H1 (cell line): ENCODE data around the gene PLVAP. TPM values are rescaled to one million over a fixed set of nuclear protein-coding genes. Genes with fewer than 3 reads are reported as not detected.
"Not testable (repeated sequence)": the region's sequence is repeated elsewhere in the genome, so short reads cannot be mapped to it uniquely, and the experiment has no call there.

Experiments
- CTCF ChIA-PET: fragments of 300-600 bp; sonication (Branson Sonifier 250); formaldehyde crosslinking; loops from one replicate; lab custom pipeline; 2021; ENCODE audit not compliant: partially characterized antibody; lab: Charles Lee
- POLR2A ChIA-PET: fragments of 300-600 bp; sonication (Branson Sonifier 250); formaldehyde crosslinking; loops from one replicate; lab custom pipeline; 2021; ENCODE audit warnings: inconsistent platforms; ENCODE audit not compliant: partially characterized antibody; lab: Charles Lee
- DNase-seq, 2 experiments: peaks; one replicate each; pipeline versions ENCODE4 v3.0.0 to v3.0.0-alpha.2; 2010 to 2022; ENCODE audit warnings: low spot score in 2 of 2, low read depth in 1 of 2, mixed read lengths in 1 of 2
- FAIRE-seq: peaks from 2 replicates; lab custom pipeline; 2011; peaks lifted over from hg19 to GRCh38; lab: Jason Lieb, UNC
- H2AFZ ChIP-seq: 2 replicates; pipeline ENCODE4 v1.8.1; 2012; ENCODE audit warnings: low read length, inconsistent platforms
- H2AK5ac ChIP-seq: 2 replicates; pipeline ENCODE4 v1.6.1; 2013; ENCODE audit warnings: low read depth, low read length
- H2BK120ac ChIP-seq: replicated peaks from 2 replicates; pipeline ENCODE3; 2013; ENCODE audit warnings: low read depth, low read length, inconsistent platforms
- H2BK12ac ChIP-seq: 2 replicates; pipeline ENCODE4 v1.6.1; 2013; ENCODE audit warnings: low read depth, low read length
- H2BK15ac ChIP-seq: 2 replicates; pipeline ENCODE4 v1.6.1; 2013; ENCODE audit warnings: low read length
- H2BK20ac ChIP-seq: 2 replicates; pipeline ENCODE4 v1.6.1; 2013; ENCODE audit warnings: low read length
- H2BK5ac ChIP-seq: 2 replicates; pipeline ENCODE4 v1.6.1; 2013; ENCODE audit warnings: low read depth, low read length
- H3K14ac ChIP-seq: 2 replicates; pipeline ENCODE4 v1.6.1; 2013; ENCODE audit warnings: inconsistent platforms; ENCODE audit not compliant: insufficient read length
- H3K18ac ChIP-seq: 2 replicates; pipeline ENCODE4 v1.6.1; 2013; ENCODE audit warnings: low read length; ENCODE audit errors: extremely low read depth
- H3K23ac ChIP-seq: 2 replicates; pipeline ENCODE4 v1.6.1; 2013; ENCODE audit warnings: inconsistent platforms; ENCODE audit not compliant: insufficient read length
- H3K23me2 ChIP-seq: 2 replicates; pipeline ENCODE4 v1.6.1; 2013; ENCODE audit warnings: low read depth, low read length
- H3K27ac ChIP-seq: 2 replicates; pipeline ENCODE4 v1.6.1; 2011; ENCODE audit warnings: low read depth, low read length, inconsistent platforms
- H3K27me3 ChIP-seq, 4 experiments: replicated peaks in 1 of 4; 1 replicate in 1 of 4; 2 replicates in 3 of 4; pipeline versions ENCODE4 v1.6.1 to v1.8.1; 2011 to 2013; ENCODE audit warnings: low read length in 3 of 4, mild to moderate bottlenecking in 3 of 4, inconsistent platforms in 2 of 4, mixed read lengths in 2 of 4, moderate library complexity in 1 of 4; ENCODE audit not compliant: control insufficient read depth in 3 of 4, insufficient read depth in 3 of 4; ENCODE audit errors: extremely low read depth in 1 of 4
- H3K36me3 ChIP-seq, 4 experiments: 2 replicates each; pipeline versions ENCODE4 v1.6.1 to v1.8.1; 2011 to 2013; ENCODE audit warnings: mild to moderate bottlenecking in 4 of 4, low read length in 3 of 4, moderate library complexity in 2 of 4, control low read depth in 1 of 4, inconsistent platforms in 1 of 4; ENCODE audit not compliant: insufficient read depth in 4 of 4, control insufficient read depth in 2 of 4
- H3K4ac ChIP-seq: replicated peaks from 2 replicates; pipeline ENCODE3; 2013; ENCODE audit warnings: low read length, low read depth, mixed read lengths, inconsistent platforms; ENCODE audit not compliant: insufficient read length
- H3K4me1 ChIP-seq, 4 experiments: replicated peaks in 1 of 4; 1 replicate in 1 of 4; 2 replicates in 3 of 4; pipeline versions ENCODE4 v1.6.1 to v1.8.1; 2011 to 2013; ENCODE audit warnings: low read length in 3 of 4, inconsistent platforms in 2 of 4, mixed read lengths in 1 of 4; ENCODE audit not compliant: insufficient read depth in 4 of 4, control insufficient read depth in 3 of 4
- H3K4me2 ChIP-seq, 2 experiments: 2 replicates each; pipeline versions ENCODE4 v1.6.1 to v1.8.1; 2011 to 2013; ENCODE audit warnings: low read depth in 2 of 2, low read length in 2 of 2, control low read depth in 1 of 2, inconsistent platforms in 1 of 2, mild to moderate bottlenecking in 1 of 2; ENCODE audit not compliant: insufficient read depth in 1 of 2
- H3K4me3 ChIP-seq, 4 experiments: fragments of 200-600, 300-600 bp in 1 of 4; sonication (generic), shearing (Covaris generic), sonication (Bioruptor Twin) in 1 of 4; 2 replicates each; pipeline versions ENCODE4 v1.5.1 to v1.8.1; 2011 to 2016; ENCODE audit warnings: low read length in 4 of 4, low read depth in 3 of 4, control low read depth in 2 of 4, inconsistent platforms in 2 of 4, mild to moderate bottlenecking in 2 of 4, mixed read lengths in 1 of 4, moderate library complexity in 1 of 4; ENCODE audit not compliant: insufficient read depth in 2 of 4; ENCODE audit errors: extremely low read depth in 1 of 4
- H3K56ac ChIP-seq: replicated peaks from 2 replicates; pipeline ENCODE3; 2013; ENCODE audit warnings: low read depth, mild to moderate bottlenecking, mixed read lengths, low read length, inconsistent platforms; ENCODE audit not compliant: insufficient read length
- H3K79me1 ChIP-seq: 2 replicates; pipeline ENCODE4 v1.6.1; 2013; ENCODE audit warnings: low read depth, low read length, control low read depth
- H3K79me2 ChIP-seq, 2 experiments: 2 replicates each; pipeline versions ENCODE4 v1.6.1 to v1.8.1; 2012 to 2013; ENCODE audit warnings: low read length in 2 of 2, mild to moderate bottlenecking in 2 of 2, inconsistent platforms in 1 of 2; ENCODE audit not compliant: insufficient read depth in 2 of 2, control insufficient read depth in 1 of 2
- H3K9ac ChIP-seq, 4 experiments: replicated peaks in 1 of 4; 1 replicate in 1 of 4; 2 replicates in 3 of 4; pipeline versions ENCODE4 v1.6.1 to v1.8.1; 2011 to 2013; ENCODE audit warnings: low read depth in 3 of 4, low read length in 3 of 4, control low read depth in 2 of 4, mild to moderate bottlenecking in 2 of 4, moderate library complexity in 2 of 4, inconsistent platforms in 1 of 4; ENCODE audit errors: extremely low read depth in 1 of 4
- H3K9me3 ChIP-seq, 2 experiments: 2 replicates each; pipeline versions ENCODE4 v1.6.1 to v1.8.1; 2012 to 2013; ENCODE audit warnings: mild to moderate bottlenecking in 2 of 2, moderate library complexity in 2 of 2, control low read depth in 1 of 2, inconsistent platforms in 1 of 2, low read depth in 1 of 2, low read length in 1 of 2, mixed read lengths in 1 of 2; ENCODE audit not compliant: insufficient read depth in 2 of 2
- H4K20me1 ChIP-seq, 2 experiments: replicated peaks in 1 of 2; 2 replicates each; pipeline versions ENCODE3 to v1.8.1; 2011 to 2013; ENCODE audit warnings: inconsistent platforms in 2 of 2, low read length in 2 of 2, mild to moderate bottlenecking in 1 of 2; ENCODE audit not compliant: insufficient read depth in 2 of 2, control insufficient read depth in 1 of 2
- H4K5ac ChIP-seq: 2 replicates; pipeline ENCODE4 v1.6.1; 2013; ENCODE audit warnings: low read length, low read depth, mixed read lengths, inconsistent platforms; ENCODE audit not compliant: insufficient read length
- H4K8ac ChIP-seq: 2 replicates; pipeline ENCODE4 v1.8.0; 2013; ENCODE audit warnings: mild to moderate bottlenecking, moderate library complexity, low read length, inconsistent platforms; ENCODE audit not compliant: insufficient read depth; ENCODE audit errors: extremely low read depth
- H4K91ac ChIP-seq: replicated peaks from 2 replicates; pipeline ENCODE3; 2013; ENCODE audit warnings: low read length, mixed read lengths, inconsistent platforms; ENCODE audit not compliant: insufficient read length
- WGBS, 2 experiments: shearing (Covaris generic) in 1 of 2; methylation state at CpG; one replicate each; pipeline versions ENCODE4 v1.1.6 to v1.1.7; 2013 to 2015; ENCODE audit warnings: low lambda C conversion rate in 2 of 2, mixed read lengths in 2 of 2, inconsistent platforms in 1 of 2, low coverage in 1 of 2, missing lambda C conversion rate in 1 of 2; ENCODE audit not compliant: insufficient replicate concordance in 2 of 2, insufficient coverage in 1 of 2, insufficient read length in 1 of 2; ENCODE audit errors: extremely low coverage in 1 of 2, missing lambda C conversion rate in 1 of 2; 5-methylcytosine and 5-hydroxymethylcytosine counted together
- polyA plus RNA-seq, 7 experiments: library from polyadenylated mRNA; depleted of rRNA in 3 of 7; stranded (reverse) in 5 of 7; unstranded in 2 of 7; fragments of >200 nt in 5 of 7; fragments of 200-250 nt in 2 of 7; gene quantifications; 1 replicate in 5 of 7; 2 replicates in 1 of 7; 4 replicates in 1 of 7; pipeline versions ENCODE4 v1.2.1 to v1.2.3, GENCODE V29; 2011 to 2013; ENCODE audit warnings: missing spikeins in 2 of 7, mixed read lengths in 2 of 7
- total RNA-seq: library from RNA; stranded (reverse); fragmentation: NEBNext Ultra II Directional; extraction: Animal tissue kit (Norgen Biotek cat#: 25700); gene quantifications from 2 replicates; pipeline ENCODE4 v1.2.1, GENCODE V29; 2021

The PLVAP gene
- total and polyA plus RNA-seq, 2 of the 8 experiments (the other 6 are each of a cell fraction or from before 2014, with no cell fraction given) = 0.32 TPM; not detected in 1

DNA sequence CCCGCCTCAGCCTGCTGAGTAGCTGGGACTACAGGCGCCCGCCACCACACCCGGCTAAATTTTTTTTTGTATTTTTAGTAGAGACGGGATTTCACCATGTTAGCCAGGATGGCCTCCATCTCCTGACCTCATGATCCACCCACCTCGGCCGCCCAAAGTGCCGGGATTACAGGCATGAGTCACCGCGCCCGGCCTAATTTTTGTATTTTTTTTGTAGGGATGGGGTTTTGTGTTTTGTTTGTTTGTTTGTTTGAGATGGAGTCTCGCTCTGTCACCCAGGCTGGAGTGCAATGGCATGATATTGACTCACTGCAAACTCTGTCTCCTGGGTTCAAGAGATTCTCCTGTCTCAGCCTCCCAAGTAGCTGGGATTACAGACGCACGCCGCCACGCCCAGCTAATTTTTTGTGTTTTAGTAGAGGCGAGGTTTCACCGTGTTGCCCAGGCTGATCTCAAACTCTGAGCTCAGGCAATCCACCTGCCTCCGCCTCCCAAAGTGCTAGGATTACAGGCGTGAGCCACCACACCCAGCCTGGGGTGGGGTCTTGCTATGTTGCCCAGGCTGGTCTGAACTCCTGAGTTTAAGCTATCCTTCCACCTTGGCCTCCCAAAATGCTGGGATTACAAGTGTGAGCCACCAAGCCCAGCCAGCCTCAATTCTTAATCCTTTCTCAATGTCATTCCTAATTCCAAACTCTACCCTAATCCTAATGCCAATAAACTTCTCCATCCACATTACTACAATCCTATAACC, 13.1 kb downstream of the PLVAP start:
- not testable (repeated sequence) for H3K23me2 ChIP-seq, H2AFZ ChIP-seq, H3K36me3 ChIP-seq, H4K5ac ChIP-seq, H2AK5ac ChIP-seq, H3K56ac ChIP-seq, H3K27me3 ChIP-seq, H3K23ac ChIP-seq, H4K91ac ChIP-seq, H3K79me1 ChIP-seq, H3K4me1 ChIP-seq, FAIRE-seq, H3K4me2 ChIP-seq, H4K8ac ChIP-seq, H3K9ac ChIP-seq, H3K79me2 ChIP-seq, H3K27ac ChIP-seq, H3K18ac ChIP-seq, H3K4ac ChIP-seq, H2BK20ac ChIP-seq, H3K9me3 ChIP-seq, DNase-seq, H3K14ac ChIP-seq, H3K4me3 ChIP-seq, H4K20me1 ChIP-seq, H2BK15ac ChIP-seq, H2BK120ac ChIP-seq, H2BK5ac ChIP-seq, H2BK12ac ChIP-seq
- WGBS, 2 experiments = 93% methylated on average over 17 of the region's 20 CpGs; no CpG with 5 or more reads in 1 of the 2 experiments
- CTCF ChIA-PET = interaction anchor here (0.7 to 6.2 kb wide), 3 partner anchors 17 to 202 kb away, joined by 3 to 41 read pairs (median 4); no protein-coding TSS in a partner anchor
- POLR2A ChIA-PET = interaction anchor here (1.0 to 1.1 kb wide), 2 partner anchors 15 to 27 kb away, joined by 4 read pairs; partner anchors contain the start of gene GTPBP3
